T47D (cell line): ENCODE results near the gene PEX11G.

ENCODE experiments used
- DNase-seq, 2 experiments: peaks; one replicate each; pipeline versions ENCODE4 v3.0.0 to v3.0.0-alpha.2; 2011 to 2012; ENCODE audit warnings: low read depth in 1 of 2, low spot score in 1 of 2
- JUND ChIP-seq: IDR thresholded peaks from 2 replicates; pipeline ENCODE4 v1.6.1; 2012; ENCODE audit warnings: low read depth
- in situ Hi-C: cut with HindIII; loops from 2 replicates; pipeline ENCODE4 v1.10.0; 2016; ENCODE audit warnings: low sequenced_read_pairs, low pct_unique_long_range_greater_than_20kb

The PEX11G gene

DNA sequence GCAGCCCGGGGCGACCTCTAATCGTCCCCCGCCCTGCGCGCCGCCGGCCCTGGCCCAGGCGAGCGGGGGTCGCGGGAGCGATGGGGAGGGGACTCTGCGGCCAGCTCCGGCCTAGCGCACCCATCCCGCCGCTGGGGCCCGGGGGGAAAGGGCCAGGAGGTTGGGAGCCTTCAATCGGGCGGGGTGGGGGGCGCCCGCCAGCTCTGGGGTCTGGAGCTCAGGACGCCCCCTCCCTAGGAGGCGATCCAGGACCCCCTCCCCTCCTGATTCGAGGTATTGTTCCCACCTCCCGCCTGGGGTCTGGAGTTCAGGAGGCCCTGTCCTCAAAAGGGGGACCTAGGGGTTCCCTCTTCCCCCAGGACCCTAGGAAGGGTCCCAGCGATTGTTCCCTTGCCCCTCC is 27.5 kb upstream of the PEX11G start:
- DNase-seq = no peak
- TF ChIP-seq JUND = no peak
- in situ Hi-C loops = no loop called here

GRCh38 chr19:7515645-7516151 is 26.9 kb upstream of the PEX11G start, which contains the start of gene ZNF358:
Gene ZNF358 (plus strand): TSS chr19:7516103. CDS start chr19:7519243, 3,140 bp downstream.
- DNase-seq = peak; percentile 60 to 69
- in situ Hi-C loops = no loop called here
- TF ChIP-seq JUND = no peak

GRCh38 chr19:7515110-7515644 is 26.3 kb upstream of the PEX11G start:
- no peak for TF ChIP-seq JUND
- no peak for DNase-seq

GRCh38 chr19:7513809-7514642 is 25.2 kb upstream of the PEX11G start:
- TF ChIP-seq JUND = no peak
- in situ Hi-C loops = no loop called here

More at GRCh38 chr19:7515110-7515644, 26.3 kb upstream of the PEX11G start:
- in situ Hi-C loops = no loop called here

GRCh38 chr19:7512400-7512851 is 23.6 kb upstream of the PEX11G start:
- TF ChIP-seq JUND = no peak
- DNase-seq = peak in 1 of 2 experiments; percentile 70
- in situ Hi-C loops = no loop called here

More at GRCh38 chr19:7513809-7514642, 25.2 kb upstream of the PEX11G start:
- DNase-seq = no peak

GRCh38 chr19:7509625-7510024 is 20.8 kb upstream of the PEX11G start:
- DNase-seq = peak in 1 of 2 experiments; percentile 63
- in situ Hi-C loops = no loop called here
- TF ChIP-seq JUND = no peak

- DNase-seq = peak; percentile 27 to 93
- no peak for TF ChIP-seq JUND
- in situ Hi-C loops = no loop called here
Measured at GRCh38 chr19:7507884-7508283, 19.0 kb upstream of the PEX11G start.

DNA sequence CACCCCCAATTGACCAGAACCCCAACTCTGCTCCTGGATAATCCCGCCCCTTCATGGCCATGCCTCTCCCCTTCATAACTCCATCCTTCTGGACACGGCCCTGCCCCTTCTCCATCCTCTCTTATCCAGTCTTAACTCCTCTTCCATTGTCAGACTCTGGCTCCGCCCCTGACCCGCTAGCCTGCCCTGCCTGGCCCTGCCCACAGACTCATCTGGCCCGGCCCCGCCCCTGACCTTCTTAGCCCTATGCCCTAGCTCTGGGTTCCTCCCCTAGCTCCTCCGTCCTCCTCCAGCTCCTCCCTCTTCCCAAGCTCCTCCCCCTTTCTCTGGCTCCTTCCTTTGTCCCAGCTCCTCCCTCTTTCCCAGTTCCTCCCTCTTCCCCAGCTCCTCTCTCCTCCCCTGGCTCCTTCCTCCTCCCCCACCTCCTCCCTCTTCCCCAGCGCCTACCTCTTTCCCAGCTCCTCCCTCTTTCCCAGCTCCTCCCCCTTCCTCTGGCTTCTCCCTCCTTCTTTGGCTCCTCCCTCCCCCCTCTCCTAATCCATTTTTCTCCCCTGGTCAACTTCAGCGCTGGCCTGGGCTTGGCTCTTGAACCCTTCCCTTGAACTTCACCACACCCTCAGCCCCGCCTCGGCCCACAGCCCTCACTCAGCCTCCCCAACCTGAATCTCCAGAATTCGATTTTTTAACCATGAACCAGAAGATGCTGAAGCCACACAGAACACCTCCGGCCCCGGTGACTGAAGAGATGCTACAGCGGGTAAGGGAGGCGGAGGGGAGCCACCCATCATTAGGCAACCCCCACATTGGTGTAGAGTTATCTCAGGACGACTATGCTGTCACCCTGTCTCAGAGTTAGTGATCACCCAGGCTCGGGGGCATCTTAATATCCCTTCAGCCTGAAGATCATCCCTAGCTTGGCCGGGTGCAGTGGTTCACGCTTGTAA is 17.8 kb upstream of the PEX11G start:
- in situ Hi-C loops = no loop called here
- peak; percentile 59 to 99 for DNase-seq
- TF ChIP-seq JUND = no peak

GRCh38 chr19:7505682-7506384 is 17.0 kb upstream of the PEX11G start:
- in situ Hi-C loops = no loop called here
- DNase-seq = no peak

DNA sequence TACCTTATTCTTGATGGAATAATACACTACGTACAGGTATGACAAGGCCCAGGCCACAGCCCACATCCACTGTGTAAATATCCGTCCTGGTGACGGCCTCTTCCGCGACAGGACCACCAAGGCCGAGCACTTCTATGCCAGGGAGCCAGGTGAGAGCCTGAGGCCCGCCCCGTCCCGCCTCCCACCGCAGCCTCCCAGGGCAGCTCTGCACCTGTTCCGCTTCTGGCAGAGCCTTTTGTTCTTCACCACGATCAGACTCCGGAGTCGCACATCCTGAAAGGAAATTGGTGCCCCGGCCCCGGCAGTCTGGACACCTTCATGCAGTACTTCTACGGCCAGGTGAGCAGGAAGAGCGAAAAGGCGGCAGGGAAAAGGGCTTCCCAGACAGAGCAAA is 16.4 kb upstream of the PEX11G start:
- no peak for TF ChIP-seq JUND
- no peak for DNase-seq
- in situ Hi-C loops = no loop called here

More at GRCh38 chr19:7505682-7506384, 17.0 kb upstream of the PEX11G start:
- TF ChIP-seq JUND = no peak

- no peak for DNase-seq
- TF ChIP-seq JUND = no peak
- in situ Hi-C loops = no loop called here
Measured at GRCh38 chr19:7504684-7505083, 15.8 kb upstream of the PEX11G start.

GRCh38 chr19:7502552-7502951 is 13.7 kb upstream of the PEX11G start:
- in situ Hi-C loops = no loop called here
- DNase-seq = no peak
- TF ChIP-seq JUND = no peak
